GM19324 (cell line): ENCODE measurements around the gene CDNF.

Experiments
- ATAC-seq: cut with Tn5 transposase; IDR thresholded peaks from one replicate; pipeline ENCODE4 v1.9.1; 2021; ENCODE audit warnings: mild to moderate bottlenecking, moderate library complexity; ENCODE audit not compliant: unreplicated experiment, low FRiP score

The CDNF gene

GRCh38 chr10:14801723-14802122 lies 36.1 kb downstream of the CDNF start:
- ATAC-seq: no peak

GRCh38 chr10:14800397-14800796 lies 37.4 kb downstream of the CDNF start:
- ATAC-seq: no peak

- ATAC-seq: no peak
These were observed 39.2 kb downstream of the CDNF start for GRCh38 chr10:14798636-14799035.

GRCh38 chr10:14787938-14788337 lies 49.9 kb downstream of the CDNF start:
- no peak for ATAC-seq

DNA sequence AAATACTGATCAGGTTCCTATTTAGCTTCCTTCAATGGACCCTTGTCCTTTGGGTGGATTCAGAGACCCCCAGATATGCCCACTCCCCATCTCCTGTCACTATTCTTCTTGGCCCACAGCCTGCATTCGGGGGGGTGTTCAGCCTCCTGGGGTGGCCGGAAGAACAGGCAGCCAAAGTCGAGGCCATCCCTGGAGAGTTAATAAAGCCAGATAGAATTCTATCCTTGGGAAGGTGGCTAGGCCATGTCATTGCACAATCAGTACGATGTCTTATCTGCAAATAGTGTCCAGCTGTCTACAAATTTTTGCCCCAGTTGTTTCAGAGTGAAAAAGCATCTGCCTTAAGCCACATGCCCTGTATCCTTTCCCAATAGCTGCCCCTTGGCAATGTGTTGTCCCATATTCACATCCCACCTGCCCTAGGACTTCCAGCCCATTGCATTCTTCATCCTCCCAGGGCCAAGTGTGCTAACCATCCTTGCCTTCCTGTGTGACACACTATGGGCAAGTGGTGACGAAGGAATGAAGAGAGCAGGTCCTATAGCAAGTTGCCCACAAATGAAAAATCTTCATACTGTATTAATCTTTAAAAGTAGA lies 53.3 kb downstream of the CDNF start:
- ATAC-seq: no peak

GRCh38 chr10:14782691-14783363 lies 55.0 kb downstream of the CDNF start:
- ATAC-seq: no peak

DNA sequence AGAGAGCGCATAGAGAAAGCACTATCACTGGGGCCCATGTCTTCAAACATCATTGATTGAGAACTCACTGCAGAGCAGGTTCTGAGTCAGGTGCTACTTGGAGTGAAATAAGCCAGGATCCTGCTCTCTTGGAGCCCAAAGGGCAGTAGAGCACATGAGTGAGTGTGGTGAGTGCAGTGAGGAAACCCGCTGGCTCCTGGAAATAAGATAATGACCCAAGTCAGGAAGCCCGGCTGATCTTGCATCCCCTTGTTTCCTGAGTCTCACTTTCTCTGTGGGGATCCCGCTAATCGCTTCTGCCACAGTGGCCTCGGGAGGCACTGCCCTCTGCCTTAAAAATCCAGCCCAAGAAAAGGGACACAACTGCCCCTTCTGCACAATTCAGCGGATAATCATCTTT lies 56.1 kb downstream of the CDNF start:
- ATAC-seq: no peak

DNA sequence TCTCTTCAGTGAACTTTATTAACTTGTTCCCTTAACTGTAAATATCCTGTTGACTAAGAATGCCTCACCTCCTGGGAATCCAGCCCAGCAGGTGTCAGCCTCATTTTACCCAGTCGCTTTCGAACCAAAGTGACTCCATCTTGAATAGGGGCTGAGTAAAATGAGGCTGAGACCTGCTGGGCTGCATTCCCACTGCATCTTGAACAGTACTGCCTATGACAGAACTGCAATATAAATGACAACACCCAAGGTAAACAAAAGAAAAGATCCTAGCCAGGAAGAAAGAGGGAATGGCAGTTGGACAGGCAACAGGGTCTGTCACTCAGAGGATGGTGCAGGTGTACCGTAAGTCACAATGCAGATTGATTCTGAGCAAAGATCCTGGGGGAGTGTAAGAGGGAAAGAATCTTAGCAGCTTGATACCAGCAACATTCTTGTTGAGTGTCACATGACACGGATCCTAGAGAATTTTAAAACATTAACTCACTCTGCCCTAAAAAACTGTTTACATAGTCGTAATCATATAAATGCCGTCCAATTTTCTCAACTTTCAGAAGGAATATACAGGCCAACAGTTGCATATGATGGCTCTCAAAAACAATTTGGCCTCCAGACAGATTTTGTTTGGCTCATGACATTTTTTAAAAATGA lies 58.7 kb downstream of the CDNF start:
- no peak for ATAC-seq

- ATAC-seq: no peak
These were observed 61.3 kb downstream of the CDNF start for GRCh38 chr10:14776546-14776945.

- no peak for ATAC-seq
These were observed 62.2 kb downstream of the CDNF start for GRCh38 chr10:14775656-14776055.

DNA sequence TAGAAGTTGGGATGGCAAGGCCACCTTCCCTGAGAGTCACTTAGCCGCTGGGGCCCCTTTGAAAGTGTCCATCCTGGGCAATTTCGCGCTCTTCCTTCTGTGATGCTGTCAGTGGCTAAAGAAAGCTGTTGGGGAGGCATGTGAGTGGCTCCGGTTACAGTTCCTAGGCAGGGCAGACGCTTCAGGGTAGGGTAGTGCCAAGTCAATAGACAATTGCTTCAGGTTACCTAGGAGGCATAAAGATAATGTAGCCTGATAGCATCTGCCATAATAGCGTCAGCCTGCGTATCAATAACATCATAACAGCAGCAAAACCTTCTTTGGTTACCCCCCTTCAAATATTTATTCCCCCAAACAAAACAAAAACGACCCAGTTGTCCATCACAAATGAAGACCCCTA lies 63.0 kb downstream of the CDNF start, which contains the start of gene FAM107B:
Gene FAM107B, minus strand, starts transcription at position 101 of the 400 bp plus-strand sequence. CDS start 234 bp downstream, outside the sequence.
- no peak for ATAC-seq

DNA sequence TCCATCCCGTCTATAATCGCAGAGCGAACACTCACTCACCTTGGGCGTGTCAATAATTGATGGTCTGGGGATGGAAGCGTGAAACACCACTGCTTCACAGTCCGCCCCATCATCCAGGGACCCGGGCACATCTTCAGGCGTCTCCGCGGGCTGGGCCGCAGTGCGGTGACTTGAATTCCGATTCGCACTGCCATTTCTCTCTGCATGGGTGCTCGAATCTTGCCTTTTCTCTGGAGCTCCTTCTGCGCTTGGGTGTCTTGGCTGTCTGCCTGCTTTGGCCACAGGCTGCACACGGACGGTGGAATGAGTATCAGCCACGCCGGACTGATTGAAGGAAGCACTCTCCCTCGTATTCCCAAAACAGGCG lies 63.6 kb downstream of the CDNF start:
- ATAC-seq: no peak

- no peak for ATAC-seq
These were observed 64.2 kb downstream of the CDNF start for GRCh38 chr10:14773551-14774213.

DNA sequence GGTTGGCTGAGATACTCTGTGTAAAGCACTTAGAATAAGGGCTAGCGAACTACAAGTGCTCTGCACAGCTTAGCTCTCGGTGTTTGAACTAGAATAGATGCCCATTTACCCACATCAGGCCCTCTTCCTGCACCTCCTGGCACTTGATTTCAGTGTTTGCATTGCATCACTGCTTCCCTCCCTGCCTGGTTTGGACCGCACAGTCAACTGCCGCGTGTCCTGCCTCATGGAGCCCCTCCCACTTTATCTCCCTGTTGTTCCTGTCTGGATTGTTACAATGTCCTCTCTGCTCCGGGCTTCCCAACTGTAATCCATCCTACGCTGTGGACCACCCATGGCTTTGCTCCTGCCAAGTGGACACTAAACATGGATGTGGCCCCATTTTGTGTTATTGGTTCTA lies 65.4 kb downstream of the CDNF start:
- ATAC-seq: no peak

DNA sequence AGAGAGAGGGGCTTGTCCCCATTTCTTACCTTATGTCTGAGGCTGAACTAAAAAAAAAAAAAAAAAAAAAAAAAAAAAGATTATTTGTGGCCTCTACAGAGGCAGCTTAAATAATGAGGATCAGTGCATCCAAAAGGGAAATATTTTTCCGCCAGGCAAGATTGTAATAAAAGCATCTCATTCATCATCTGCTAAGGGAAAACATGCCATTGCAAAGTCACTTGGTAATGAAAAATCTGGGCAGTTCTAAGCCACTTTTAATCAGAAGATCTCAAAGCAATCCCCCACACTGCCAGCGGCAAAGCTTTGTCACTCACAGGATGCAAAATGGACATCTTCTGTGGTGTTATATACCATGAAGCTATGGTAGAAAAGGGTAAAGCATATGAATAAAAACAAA lies 66.9 kb downstream of the CDNF start:
- ATAC-seq: no peak
